ENCODE measurements around the gene VMA21. TPM values are rescaled to one million over a fixed set of nuclear protein-coding genes. Genes with fewer than 3 reads are reported as not detected.

The VMA21 gene
- total RNA-seq, 2 donors from 2014 or later, result 42.2 to 54.7 TPM

- no peak for DNase-seq
- peaks cover 54% of the 10 kb centered on the region for H3K9me3 Mint-ChIP-seq
- WGBS, 2 experiments (ENCODE audit: insufficient coverage in 1 of 2, insufficient read length in 1 of 2), result 100% methylated on average over 2 of the region's 3 CpGs; no CpG with 5 or more reads in 1 of the 2 experiments
Measured at GRCh38 chrX:151416579-151416978, 19.6 kb downstream of the VMA21 start.

GRCh38 chrX:151419782-151420181 lies 22.8 kb downstream of the VMA21 start:
- 80 to 86% methylated on average over 2 to 3 of the region's 3 CpGs for WGBS, 2 experiments (ENCODE audit: insufficient coverage in 1 of 2, insufficient read length in 1 of 2)
- H3K9ac ChIP-seq (ENCODE audit: extremely low read depth, low read length, poor library complexity, severe bottlenecking), result no peak overlapping the region
- H3K4me1 ChIP-seq (ENCODE audit: control insufficient read depth, insufficient read depth, low read length), result no peaks in the 10 kb centered on the region
- TF ChIP-seq CTCF (conservative IDR thresholded peaks at IDR 0.05), result no peak
- no peaks in the 10 kb centered on the region for H3K36me3 Mint-ChIP-seq (ENCODE audit: low read depth)
- peaks cover 54% of the 10 kb centered on the region for H3K9me3 Mint-ChIP-seq
- H3K4me1 Mint-ChIP-seq, result no peaks in the 10 kb centered on the region
- H3K27ac ChIP-seq (ENCODE audit: low read depth, low read length), result no peak overlapping the region
- H3K36me3 ChIP-seq (ENCODE audit: control insufficient read depth, insufficient read depth, low read length), result no peaks in the 10 kb centered on the region
- H3K4me3 ChIP-seq (ENCODE audit: low read length), result no peak overlapping the region
- H3K27me3 Mint-ChIP-seq (ENCODE audit: insufficient read depth), result no peaks in the 10 kb centered on the region
- no peaks in the 10 kb centered on the region for H3K27me3 ChIP-seq (ENCODE audit: control insufficient read depth, insufficient read depth, low read length, poor library complexity, severe bottlenecking)
- no peaks in the 10 kb centered on the region for H3K9me3 ChIP-seq (ENCODE audit: control insufficient read depth, low read length)
- DNase-seq, result no peak
- no peak overlapping the region for H3K4me3 Mint-ChIP-seq
- no peak overlapping the region for H3K27ac Mint-ChIP-seq

More at GRCh38 chrX:151416579-151416978, 19.6 kb downstream of the VMA21 start:
- no peaks in the 10 kb centered on the region for H3K36me3 Mint-ChIP-seq (ENCODE audit: low read depth)
- H3K4me1 ChIP-seq (ENCODE audit: control insufficient read depth, insufficient read depth, low read length), result no peaks in the 10 kb centered on the region
- H3K9me3 ChIP-seq (ENCODE audit: control insufficient read depth, low read length), result no peaks in the 10 kb centered on the region
- H3K4me1 Mint-ChIP-seq, result no peaks in the 10 kb centered on the region
- H3K27ac ChIP-seq (ENCODE audit: low read depth, low read length), result no peak overlapping the region
- H3K36me3 ChIP-seq (ENCODE audit: control insufficient read depth, insufficient read depth, low read length), result no peaks in the 10 kb centered on the region
- no peaks in the 10 kb centered on the region for H3K27me3 Mint-ChIP-seq (ENCODE audit: insufficient read depth)
- TF ChIP-seq CTCF (conservative IDR thresholded peaks at IDR 0.05), result no peak
- H3K27ac Mint-ChIP-seq, result no peak overlapping the region
- no peaks in the 10 kb centered on the region for H3K27me3 ChIP-seq (ENCODE audit: control insufficient read depth, insufficient read depth, low read length, poor library complexity, severe bottlenecking)
- H3K4me3 Mint-ChIP-seq, result no peak overlapping the region
- no peak overlapping the region for H3K9ac ChIP-seq (ENCODE audit: extremely low read depth, low read length, poor library complexity, severe bottlenecking)
- H3K4me3 ChIP-seq (ENCODE audit: low read length), result no peak overlapping the region

GRCh38 chrX:151424505-151424904 lies 27.5 kb downstream of the VMA21 start:
- H3K9me3 ChIP-seq (ENCODE audit: control insufficient read depth, low read length), result no peaks in the 10 kb centered on the region
- H3K27ac ChIP-seq (ENCODE audit: low read depth, low read length), result no peak overlapping the region
- H3K36me3 Mint-ChIP-seq (ENCODE audit: low read depth), result no peaks in the 10 kb centered on the region
- H3K4me3 Mint-ChIP-seq, result no peak overlapping the region
- no peaks in the 10 kb centered on the region for H3K36me3 ChIP-seq (ENCODE audit: control insufficient read depth, insufficient read depth, low read length)
- no peak for DNase-seq
- H3K27ac Mint-ChIP-seq, result no peak overlapping the region
- WGBS, 2 experiments (ENCODE audit: insufficient coverage in 1 of 2, insufficient read length in 1 of 2), result 100% methylated on average over 1 of the region's 2 CpGs; no CpG with 5 or more reads in 1 of the 2 experiments
- no peak overlapping the region for H3K4me3 ChIP-seq (ENCODE audit: low read length)
- H3K27me3 ChIP-seq (ENCODE audit: control insufficient read depth, insufficient read depth, low read length, poor library complexity, severe bottlenecking), result no peaks in the 10 kb centered on the region
- no peaks in the 10 kb centered on the region for H3K4me1 Mint-ChIP-seq
- no peaks in the 10 kb centered on the region for H3K4me1 ChIP-seq (ENCODE audit: control insufficient read depth, insufficient read depth, low read length)
- H3K9ac ChIP-seq (ENCODE audit: extremely low read depth, low read length, poor library complexity, severe bottlenecking), result no peak overlapping the region
- TF ChIP-seq CTCF (conservative IDR thresholded peaks at IDR 0.05), result no peak
- peaks cover 37% of the 10 kb centered on the region for H3K9me3 Mint-ChIP-seq
- H3K27me3 Mint-ChIP-seq (ENCODE audit: insufficient read depth), result no peaks in the 10 kb centered on the region

Data from endodermal cell (in vitro differentiated cells).